GM21390 (cell line): ENCODE measurements around the gene C16orf90.
"Not testable (repeated sequence)": the region's sequence is repeated elsewhere in the genome, so short reads cannot be mapped to it uniquely, and the experiment has no call there.

Source experiments
- ATAC-seq: cut with Tn5 transposase; IDR thresholded peaks from one replicate; pipeline ENCODE4 v1.9.1; 2021; ENCODE audit not compliant: unreplicated experiment

C16orf90 gene

GRCh38 chr16:3495176-3495575 lies at the start of gene C16orf90:
C16orf90 (minus strand) TSS chr16:3495489; CDS start chr16:3495421, 68 bp downstream.
- no peak for ATAC-seq

GRCh38 chr16:3542601-3543373 lies 47.5 kb upstream of the C16orf90 start:
- no peak for ATAC-seq

- no peak for ATAC-seq
These were observed 46.4 kb upstream of the C16orf90 start for GRCh38 chr16:3541527-3542155.

- ATAC-seq, result no peak
These were observed 42.9 kb upstream of the C16orf90 start for GRCh38 chr16:3538222-3538621.

- ATAC-seq, result no peak
These were observed 41.6 kb upstream of the C16orf90 start for GRCh38 chr16:3536851-3537250.

- no peak for ATAC-seq
These were observed 41.0 kb upstream of the C16orf90 start for GRCh38 chr16:3536271-3536731.

GRCh38 chr16:3534126-3534525 lies 38.8 kb upstream of the C16orf90 start:
- ATAC-seq, result no peak

- ATAC-seq, result no peak
These were observed 37.5 kb upstream of the C16orf90 start for GRCh38 chr16:3532741-3533140.

- ATAC-seq, result no peak
These were observed 35.2 kb upstream of the C16orf90 start for GRCh38 chr16:3530371-3530914.

GRCh38 chr16:3529175-3529574 lies 33.9 kb upstream of the C16orf90 start:
- ATAC-seq, result no peak

GRCh38 chr16:3528406-3528805 lies 33.1 kb upstream of the C16orf90 start:
- no peak for ATAC-seq

- not testable (repeated sequence) for ATAC-seq
These were observed 32.0 kb upstream of the C16orf90 start for GRCh38 chr16:3527216-3527829.

GRCh38 chr16:3525951-3526350 lies 30.7 kb upstream of the C16orf90 start:
- ATAC-seq, result no peak

- no peak for ATAC-seq
These were observed 28.0 kb upstream of the C16orf90 start for GRCh38 chr16:3523281-3523680.

GRCh38 chr16:3520841-3521240 lies 25.6 kb upstream of the C16orf90 start:
- no peak for ATAC-seq

- no peak for ATAC-seq
These were observed 25.1 kb upstream of the C16orf90 start for GRCh38 chr16:3520413-3520812.

GRCh38 chr16:3519581-3519980 lies 24.3 kb upstream of the C16orf90 start:
- ATAC-seq, result no peak

GRCh38 chr16:3518986-3519348 lies 23.7 kb upstream of the C16orf90 start:
- no peak for ATAC-seq

GRCh38 chr16:3518292-3518985 lies 23.1 kb upstream of the C16orf90 start:
- ATAC-seq, result no peak

GRCh38 chr16:3515897-3516296 lies 20.6 kb upstream of the C16orf90 start:
- ATAC-seq, result no peak

GRCh38 chr16:3514621-3515020 lies 19.3 kb upstream of the C16orf90 start:
- no peak for ATAC-seq
